Colonic mucosa (tissue), 4 donors: ENCODE data around the gene ALG12. TPM values are rescaled to one million over a fixed set of nuclear protein-coding genes. Genes with fewer than 3 reads are reported as not detected.
A peak's percentile ranks its signal among the peaks of the same experiment; 100 is the strongest.

Source experiments
- DNase-seq: peaks from one replicate; pipeline ENCODE4 v3.0.0-alpha.2; 2020
- H3K27ac ChIP-seq: fragments of 200-600 bp; one replicate; pipeline ENCODE4 v1.8.0; 2021
- H3K27me3 ChIP-seq: fragments of 200-600 bp; one replicate; pipeline ENCODE4 v1.8.0; 2021
- H3K36me3 ChIP-seq: fragments of 200-600 bp; one replicate; pipeline ENCODE4 v1.8.0; 2021
- H3K4me1 ChIP-seq: fragments of 200-600 bp; one replicate; pipeline ENCODE4 v1.8.0; 2021; ENCODE audit warnings: mild to moderate bottlenecking
- H3K4me3 ChIP-seq: fragments of 200-600 bp; one replicate; pipeline ENCODE4 v1.8.0; 2021
- H3K9ac ChIP-seq, 2 donors: one replicate each; pipeline ENCODE4 v1.7.0; 2013; ENCODE audit warnings: control low read depth in 2 of 2, low read depth in 2 of 2, low read length in 2 of 2
- H3K9me3 ChIP-seq: fragments of 200-600 bp; one replicate; pipeline ENCODE4 v1.8.0; 2021
- intact Hi-C: fragments of 100-400 bp; cut with DNase I; formaldehyde crosslinking; loops from one replicate; pipeline ENCODE4 v1.14.1; 2022
- total RNA-seq, 2 donors: library from RNA; stranded (reverse); fragmentation: NEBNext Ultra II Directional in 1 of 2; extraction: Animal tissue kit (Norgen Biotek cat#: 25700) in 1 of 2; gene quantifications; one replicate each; pipeline ENCODE4 v1.2.1, GENCODE V29; 2021
- TF ChIP-seq, protein P1 (sequence below): fragments of 200-600 bp; IDR thresholded peaks from one replicate; pipeline ENCODE4 v1.8.0; 2022; ENCODE audit warnings: antibody characterized with exemption, mild to moderate bottlenecking
- donor health status: healthy.
- donor health status: DM: no; HTN: no; CAD: no.
- donor health status: DM: no; HTN: no; CAD: no.

The ALG12 gene
- total RNA-seq = 10 to 100 TPM; 17.8 to 43.5 TPM

DNA sequence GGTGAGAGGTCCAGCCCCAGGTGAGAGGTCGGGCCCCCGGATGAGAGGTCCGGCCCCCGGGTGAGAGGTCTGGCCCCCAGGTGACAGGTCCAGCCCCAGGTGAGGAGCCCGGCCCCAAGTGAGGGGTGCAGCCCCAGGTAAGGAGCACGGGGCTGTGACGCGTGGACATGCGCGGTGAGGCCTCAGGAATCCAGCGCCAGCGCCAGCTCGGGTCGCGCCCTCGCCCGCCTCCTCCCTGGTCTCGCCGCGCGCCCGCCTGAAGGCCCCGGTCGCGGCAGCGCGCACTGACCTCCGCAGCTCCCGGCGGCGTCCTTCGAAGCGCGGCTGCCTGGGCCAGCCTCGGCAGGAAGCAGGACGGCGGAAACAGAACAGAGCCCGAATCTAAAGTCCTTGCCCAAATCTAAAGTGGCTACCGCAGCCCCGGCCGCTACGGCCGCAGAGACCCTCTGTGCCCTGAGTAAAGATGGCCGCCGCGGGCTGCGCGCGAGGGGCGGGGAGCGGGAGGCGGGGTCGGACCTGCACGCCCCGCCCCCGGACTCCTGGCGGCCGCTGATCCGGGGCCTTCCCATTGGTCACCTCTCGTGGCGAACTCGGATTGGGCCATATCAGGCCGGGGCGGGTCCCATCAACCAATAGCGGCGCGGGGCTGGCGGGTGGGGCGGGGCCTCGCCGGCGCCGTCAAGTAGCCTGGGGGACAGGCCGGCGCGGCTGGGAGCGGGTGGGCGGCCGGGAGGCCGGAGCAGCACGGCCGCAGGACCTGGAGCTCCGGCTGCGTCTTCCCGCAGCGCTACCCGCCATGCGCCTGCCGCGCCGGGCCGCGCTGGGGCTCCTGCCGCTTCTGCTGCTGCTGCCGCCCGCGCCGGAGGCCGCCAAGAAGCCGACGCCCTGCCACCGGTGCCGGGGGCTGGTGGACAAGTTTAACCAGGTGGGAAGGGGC, at the start of gene ALG12, which contains the start of gene CRELD2:
TSS of gene ALG12 (minus strand) at position 465 of the 937 bp plus-strand sequence. CDS start 4,673 bp downstream, outside the sequence.
TSS of gene CRELD2 (plus strand) at position 661 of the 937 bp plus-strand sequence. CDS start at position 797, 136 bp downstream.
- Histone ChIP-seq H3K9ac (peak within 1 kb of the TSS; percentile 81 to 92), H3K9me3 (no peaks in the 10 kb centered on the region), H3K4me3 (peak within 1 kb of the TSS; percentile 94), H3K27me3 (no peaks in the 10 kb centered on the region), H3K4me1 (no peaks in the 10 kb centered on the region), H3K27ac (peak within 1 kb of the TSS; percentile 91), H3K36me3 (no peaks in the 10 kb centered on the region)
- intact Hi-C loops = no loop called here
- DNase-seq = peak; percentile 98
- TF ChIP-seq, protein P1, sequence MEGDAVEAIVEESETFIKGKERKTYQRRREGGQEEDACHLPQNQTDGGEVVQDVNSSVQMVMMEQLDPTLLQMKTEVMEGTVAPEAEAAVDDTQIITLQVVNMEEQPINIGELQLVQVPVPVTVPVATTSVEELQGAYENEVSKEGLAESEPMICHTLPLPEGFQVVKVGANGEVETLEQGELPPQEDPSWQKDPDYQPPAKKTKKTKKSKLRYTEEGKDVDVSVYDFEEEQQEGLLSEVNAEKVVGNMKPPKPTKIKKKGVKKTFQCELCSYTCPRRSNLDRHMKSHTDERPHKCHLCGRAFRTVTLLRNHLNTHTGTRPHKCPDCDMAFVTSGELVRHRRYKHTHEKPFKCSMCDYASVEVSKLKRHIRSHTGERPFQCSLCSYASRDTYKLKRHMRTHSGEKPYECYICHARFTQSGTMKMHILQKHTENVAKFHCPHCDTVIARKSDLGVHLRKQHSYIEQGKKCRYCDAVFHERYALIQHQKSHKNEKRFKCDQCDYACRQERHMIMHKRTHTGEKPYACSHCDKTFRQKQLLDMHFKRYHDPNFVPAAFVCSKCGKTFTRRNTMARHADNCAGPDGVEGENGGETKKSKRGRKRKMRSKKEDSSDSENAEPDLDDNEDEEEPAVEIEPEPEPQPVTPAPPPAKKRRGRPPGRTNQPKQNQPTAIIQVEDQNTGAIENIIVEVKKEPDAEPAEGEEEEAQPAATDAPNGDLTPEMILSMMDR = no peak

DNA sequence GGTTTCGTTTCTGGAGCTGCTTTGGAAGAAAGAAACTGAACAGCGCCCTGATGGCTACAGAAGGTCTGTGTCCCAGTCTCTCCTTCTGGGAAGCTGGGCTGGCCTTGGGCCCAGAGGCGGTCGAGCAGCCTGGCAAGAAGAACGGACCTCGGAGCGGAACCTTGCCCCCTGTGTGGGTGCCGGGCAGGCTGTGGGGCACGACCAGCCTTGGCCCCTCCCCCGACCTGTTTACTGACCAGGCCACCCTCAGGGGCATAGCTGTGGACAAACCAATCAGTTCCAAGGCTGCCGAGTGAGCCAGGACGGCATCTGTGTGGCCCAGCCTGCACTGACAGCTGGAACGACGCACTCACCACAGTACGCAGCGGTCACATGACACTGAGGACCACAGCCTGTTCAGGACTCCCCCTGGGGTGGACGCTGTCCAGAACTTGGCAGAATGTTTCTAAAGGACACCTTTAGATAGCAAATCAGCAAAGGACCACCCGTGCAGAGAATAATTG, 49.5 kb upstream of the ALG12 start:
- Histone ChIP-seq H3K27ac (peak overlapping the region; percentile 35), H3K36me3 (peaks cover 9% of the 10 kb centered on the region)

DNA sequence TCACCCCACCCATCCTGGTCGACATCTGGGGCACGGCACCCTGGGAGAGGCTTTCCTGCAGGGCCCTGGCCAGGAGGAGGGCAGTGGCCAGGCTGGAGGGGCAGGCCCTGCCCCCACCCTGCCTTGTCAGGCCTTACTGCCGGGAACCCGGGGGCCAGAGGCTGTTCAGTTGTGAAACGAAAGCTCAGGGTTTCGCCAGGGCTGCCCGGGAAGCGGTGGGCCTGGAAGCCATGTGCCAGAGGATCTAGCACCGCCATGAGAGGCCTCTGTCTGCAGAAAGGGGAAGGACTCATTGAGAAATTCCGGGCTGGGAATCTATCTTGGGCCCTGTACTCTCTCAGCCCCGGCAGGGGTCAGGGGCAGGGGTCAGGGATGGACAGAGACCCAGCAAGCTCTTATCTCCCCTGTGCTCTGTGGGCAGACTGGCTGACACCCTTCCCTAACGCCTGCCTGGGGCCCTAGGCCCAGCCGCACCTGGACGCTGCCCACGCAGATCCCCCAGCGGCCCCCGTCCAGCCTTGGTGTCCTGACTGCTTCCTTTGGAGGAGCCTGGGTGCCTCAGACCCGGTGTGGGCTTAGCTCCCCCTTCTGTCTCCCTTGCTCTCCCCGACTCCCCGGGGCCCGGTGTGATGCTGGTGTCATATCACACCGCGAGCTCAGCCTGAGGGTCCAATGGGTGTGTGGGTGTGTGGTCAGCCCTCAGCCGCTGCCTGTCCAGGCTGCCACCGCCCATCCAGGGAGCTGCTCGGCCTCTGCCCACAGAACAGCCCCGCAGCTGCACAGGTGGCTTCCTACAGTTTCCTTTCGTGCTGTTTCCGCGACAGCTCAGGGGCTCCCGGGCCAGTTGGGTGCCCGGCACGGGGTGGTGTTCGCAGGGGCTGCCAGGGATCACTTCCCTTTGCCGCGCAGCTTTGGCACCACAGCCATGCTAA, 48.8 kb upstream of the ALG12 start:
- intact Hi-C loops = no loop called here
- H3K9ac ChIP-seq = peak overlapping the region; percentile 33 to 58
- no peak overlapping the region for H3K4me3 ChIP-seq
- peaks cover 9% of the 10 kb centered on the region for H3K36me3 ChIP-seq
- no peaks in the 10 kb centered on the region for H3K27me3 ChIP-seq
- TF ChIP-seq, protein P1 = no peak
- H3K9me3 ChIP-seq = no peaks in the 10 kb centered on the region
- H3K4me1 ChIP-seq = peaks cover 32% of the 10 kb centered on the region
- peak overlapping the region; percentile 35 for H3K27ac ChIP-seq
- peak; percentile 31 for DNase-seq

More for the DNA sequence above, 49.5 kb upstream of the ALG12 start:
- DNase-seq = peak; percentile 33
- H3K4me1 ChIP-seq = peaks cover 32% of the 10 kb centered on the region
- peak overlapping the region; percentile 33 to 58 for H3K9ac ChIP-seq
- no peaks in the 10 kb centered on the region for H3K9me3 ChIP-seq
- H3K4me3 ChIP-seq = no peak overlapping the region
- intact Hi-C loops = no loop called here
- no peaks in the 10 kb centered on the region for H3K27me3 ChIP-seq
- TF ChIP-seq, protein P1 = no peak

DNA sequence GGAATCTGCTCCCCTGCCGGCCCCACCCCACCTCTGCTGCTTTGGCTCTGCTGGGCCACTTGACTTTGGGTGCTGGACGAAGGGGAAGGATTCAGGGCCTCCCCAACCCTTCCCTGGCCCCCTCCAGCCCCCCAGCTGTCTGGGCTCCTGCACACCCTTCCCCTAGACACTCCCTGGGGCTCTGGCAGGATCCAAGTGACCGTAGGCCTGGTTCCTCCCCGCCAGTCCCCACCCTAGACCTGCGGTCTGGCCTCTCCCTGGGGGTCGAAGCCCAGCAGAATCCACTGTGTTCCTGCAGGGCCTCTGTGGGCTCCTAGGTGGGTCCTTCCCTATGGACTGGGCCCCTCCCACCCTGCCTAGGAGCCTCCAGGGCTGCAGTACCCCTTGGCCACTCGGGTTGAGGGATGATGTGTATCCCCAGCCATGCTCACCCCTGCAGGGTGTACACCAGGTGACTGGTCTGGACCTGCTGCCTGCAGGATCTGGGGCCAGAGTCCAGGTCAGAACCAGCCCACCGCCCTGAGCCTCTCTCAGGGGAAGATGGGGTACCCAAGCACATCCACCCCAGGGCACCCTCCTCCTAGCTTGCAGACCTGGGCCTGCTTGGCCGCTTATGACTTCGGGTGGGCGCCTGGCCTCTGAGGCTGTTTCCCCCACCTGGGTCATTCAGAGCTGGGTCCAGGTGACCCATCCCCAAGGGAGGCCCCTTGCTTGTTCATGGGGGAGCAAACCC, 48.0 kb upstream of the ALG12 start:
- intact Hi-C loops = no loop called here
- Histone ChIP-seq H3K9me3 (no peaks in the 10 kb centered on the region), H3K4me1 (peaks cover 28% of the 10 kb centered on the region), H3K9ac (peak overlapping the region; percentile 40 to 47), H3K27me3 (no peaks in the 10 kb centered on the region), H3K36me3 (peaks cover 14% of the 10 kb centered on the region), H3K4me3 (no peak overlapping the region), H3K27ac (peak overlapping the region; percentile 35)
- DNase-seq = peak; percentile 21
- TF ChIP-seq, protein P1 = no peak
